Measurements from ENCODE around the gene SRD5A1. TPM values are rescaled to one million over a fixed set of nuclear protein-coding genes. Genes with fewer than 3 reads are reported as not detected.
A peak's percentile ranks its signal among the peaks of the same experiment; 100 is the strongest.

SRD5A1 gene
- total RNA-seq, 1 experiment from 2014 or later = 24.7 TPM

DNA sequence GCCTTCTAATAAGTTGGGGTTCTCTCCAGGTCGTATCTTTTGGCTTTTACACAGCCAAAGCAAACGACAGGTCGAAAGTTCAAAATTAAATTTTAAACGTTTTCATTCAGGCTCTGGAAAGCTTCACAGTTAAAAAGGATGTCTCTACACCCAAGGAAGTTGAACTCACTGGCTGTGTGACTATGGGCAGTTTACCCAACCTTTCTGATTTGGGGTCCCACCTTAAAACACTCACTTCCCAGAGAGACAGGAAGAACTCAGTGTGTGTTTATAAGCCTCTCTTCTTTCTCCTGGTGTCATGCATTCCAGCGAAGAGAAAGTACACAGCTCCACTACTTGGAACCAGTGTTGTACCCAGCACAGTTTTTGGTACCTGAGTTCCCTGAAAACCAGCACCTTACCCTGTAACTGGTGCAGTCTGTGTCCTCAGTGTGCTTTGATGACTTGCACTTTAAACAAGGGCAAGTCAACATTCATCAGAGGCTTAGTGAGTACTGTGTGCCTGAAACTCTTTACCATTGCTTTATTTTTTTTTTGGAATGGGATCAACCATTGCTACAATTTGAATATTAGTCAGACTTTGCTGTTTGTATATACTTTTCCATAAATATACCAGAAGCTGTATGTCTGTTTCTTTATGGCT is 1.7 kb downstream of the SRD5A1 start:
- ChIA-PET RAD21 (ENCODE audit: low non-redundant PET in 1 of 2, low total read pairs in 2 of 2, uncharacterized antibody in 2 of 2, unreplicated experiment in 2 of 2) (no interaction called here), CTCF (no interaction called here), POLR2A (interaction anchor here (0.9 kb wide), 1 partner anchor 16 kb away, joined by 6 read pairs; no protein-coding TSS in a partner anchor)
- H3K4me3 ChIP-seq (replicated peaks in 1 of 2; ENCODE audit: low read depth in 1 of 2, low read length in 2 of 2) = peak overlapping the region in 1 of 2 experiments; percentile 87; a peak in 2 of 4 replicates
- peak overlapping the region; percentile 95 for H3K4me2 ChIP-seq (ENCODE audit: low read length)
- peaks cover 8% of the 10 kb centered on the region; the same call in 1 of the 2 replicates for H4K20me1 ChIP-seq (ENCODE audit: insufficient read depth)
- no peaks in the 10 kb centered on the region for H3K27me3 ChIP-seq (ENCODE audit: insufficient read depth, low read length)
- BruUV-seq (replicated peaks) = TSS peak; percentile 54
- intact Hi-C loops (cut with micrococcal nuclease) = loop anchor here (5.0 kb wide), 1 partner anchor 258 kb away; the partner anchor contains the start of gene MED10
- H3K4me1 ChIP-seq (ENCODE audit: control insufficient read depth in 1 of 2, insufficient read depth in 2 of 2, low read length in 2 of 2) = peaks cover 11 to 18% of the 10 kb centered on the region in 2 experiments; a peak in 3 of 4 replicates
- no peak overlapping the region for H3K27ac ChIP-seq (ENCODE audit: low read depth, low read length)
- H3K36me3 ChIP-seq (ENCODE audit: control insufficient read depth in 1 of 2, insufficient read depth in 2 of 2, low read length in 2 of 2) = peaks cover 8 to 19% of the 10 kb centered on the region in 2 experiments; a peak in 2 of 4 replicates
- TF ChIP-seq EZH2phosphoT487 (IDR thresholded peaks at IDR 0.05; ENCODE audit: borderline replicate concordance) (no peak), ZBTB33 (IDR thresholded peaks at IDR 0.05; ENCODE audit: extremely low read depth, insufficient replicate concordance, low read length) (no peak), JUND (IDR thresholded peaks at IDR 0.05) (no peak), EGR1 (IDR thresholded peaks at IDR 0.05; ENCODE audit: low read depth) (no peak), CTCF (IDR thresholded peaks at IDR 0.05 in 2 of 3, conservative IDR thresholded peaks at IDR 0.05 in 1 of 3; ENCODE audit: borderline replicate concordance in 1 of 3, insufficient read depth in 1 of 3, low read depth in 2 of 3, low read length in 2 of 3) (no peak), ZFX (IDR thresholded peaks at IDR 0.05) (no peak), POLR2AphosphoS5 (IDR thresholded peaks at IDR 0.05; ENCODE audit: low read depth, low read length) (no peak), RAD21 (IDR thresholded peaks at IDR 0.05; ENCODE audit: low read depth) (no peak), SIN3A (IDR thresholded peaks at IDR 0.05; ENCODE audit: low read depth) (no peak), MAX (IDR thresholded peaks at IDR 0.05) (no peak), CBX3 (IDR thresholded peaks at IDR 0.05; ENCODE audit: low read depth) (no peak), SRF (IDR thresholded peaks at IDR 0.05; ENCODE audit: low read depth) (no peak), FOSL1 (IDR thresholded peaks at IDR 0.05; ENCODE audit: low read depth) (no peak), ZNF274 (IDR thresholded peaks at IDR 0.05; ENCODE audit: low read depth, low read length) (no peak), CEBPB (IDR thresholded peaks at IDR 0.05; ENCODE audit: low read depth) (no peak)
- TF ChIP-seq, protein P1, sequence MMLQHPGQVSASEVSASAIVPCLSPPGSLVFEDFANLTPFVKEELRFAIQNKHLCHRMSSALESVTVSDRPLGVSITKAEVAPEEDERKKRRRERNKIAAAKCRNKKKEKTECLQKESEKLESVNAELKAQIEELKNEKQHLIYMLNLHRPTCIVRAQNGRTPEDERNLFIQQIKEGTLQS (IDR thresholded peaks at IDR 0.05) = no peak
- H2AFZ ChIP-seq (ENCODE audit: low read depth, low read length, poor library complexity, severe bottlenecking) = no peak overlapping the region
- peaks cover 86% of the 10 kb centered on the region for H3K79me2 ChIP-seq (ENCODE audit: insufficient read depth, low read length)
- no peaks in the 10 kb centered on the region for H3K9me3 ChIP-seq (ENCODE audit: control insufficient read depth in 1 of 2, insufficient read depth in 1 of 2, low read depth in 1 of 2, low read length in 2 of 2)
- no peaks in the 10 kb centered on the region for H3K9me2 ChIP-seq (ENCODE audit: insufficient read depth)
- DNase-seq (ENCODE audit: low read depth, low spot score) (no peak), ATAC-seq (no peak)
- H3K9ac ChIP-seq (ENCODE audit: low read length) = peak overlapping the region; percentile 50; the same call in 1 of the 2 replicates

Measured in HCT116 (cell line).